Activated CD8-positive, alpha-beta T cell treated with anti-CD3 and anti-CD28 coated beads for 36 hours (primary cell): Measurements from ENCODE around the gene IVL. TPM values are rescaled to one million over a fixed set of nuclear protein-coding genes. Genes with fewer than 3 reads are reported as not detected.

Source experiments
- ATAC-seq: fragments of 200-7000 bp; cut with Tn5 transposase; one replicate; pipeline ENCODE4 v1.10.0; 2021; ENCODE audit warnings: mild to moderate bottlenecking, moderate library complexity
- CTCF ChIA-PET: fragments of 350-600 bp; sonication (Branson Sonifier 250); formaldehyde crosslinking; loops from one replicate; lab custom pipeline; 2021; ENCODE audit warnings: antibody characterized with exemption; lab: Charles Lee
- POLR2A ChIA-PET: fragments of 350-600 bp; sonication (Branson Sonifier 250); formaldehyde crosslinking; loops from one replicate; lab custom pipeline; 2021; ENCODE audit warnings: antibody characterized with exemption; lab: Charles Lee
- DNase-seq: peaks from one replicate; pipeline ENCODE4 v3.0.0-alpha.2; 2020
- H3K27ac Mint-ChIP-seq: one replicate; pipeline ENCODE4 v1.8.0; 2021; ENCODE audit warnings: mild to moderate bottlenecking, mixed read lengths
- H3K27me3 Mint-ChIP-seq: one replicate; pipeline ENCODE4 v1.8.0; 2021; ENCODE audit warnings: mixed read lengths
- H3K36me3 Mint-ChIP-seq: one replicate; pipeline ENCODE4 v1.8.0; 2021; ENCODE audit warnings: low read depth, mixed read lengths
- H3K4me1 Mint-ChIP-seq: one replicate; pipeline ENCODE4 v1.8.0; 2021; ENCODE audit warnings: low read depth, mixed read lengths
- H3K4me3 Mint-ChIP-seq: one replicate; pipeline ENCODE4 v1.8.0; 2021; ENCODE audit warnings: mild to moderate bottlenecking, moderate library complexity, mixed read lengths
- H3K9me3 Mint-ChIP-seq: one replicate; pipeline ENCODE4 v1.8.0; 2021; ENCODE audit warnings: mixed read lengths
- CTCF ChIP-seq: fragments of 200-600 bp; IDR thresholded peaks from one replicate; pipeline ENCODE4 v1.8.0; 2022; ENCODE audit warnings: antibody characterized with exemption, mild to moderate bottlenecking
- intact Hi-C: fragments of 100-400 bp; cut with micrococcal nuclease; formaldehyde crosslinking; loops from one replicate; pipeline ENCODE4 v1.10.0; 2022
- total RNA-seq, 2 experiments: library from RNA; stranded (reverse); gene quantifications; one replicate each; pipeline ENCODE4 v1.2.3, GENCODE V29; 2021

Gene IVL
- total RNA-seq, 2 experiments from 2014 or later = not detected

GRCh38 chr1:152926091-152926490 lies 17.7 kb downstream of the IVL start:
- H3K9me3 Mint-ChIP-seq = no peaks in the 10 kb centered on the region
- H3K4me3 Mint-ChIP-seq = no peak overlapping the region
- no peaks in the 10 kb centered on the region for H3K4me1 Mint-ChIP-seq
- no peak for TF ChIP-seq CTCF
- DNase-seq (no peak), ATAC-seq (no peak)
- intact Hi-C loops = no loop called here
- H3K36me3 Mint-ChIP-seq = no peaks in the 10 kb centered on the region
- no peak overlapping the region for H3K27ac Mint-ChIP-seq
- POLR2A ChIA-PET = no interaction called here
- CTCF ChIA-PET = interaction anchor here (0.7 to 1.9 kb wide), 5 partner anchors 13 to 272 kb away, joined by 4 to 11 read pairs (median 7); partner anchors contain the start of gene SMCP
- peaks cover 13% of the 10 kb centered on the region for H3K27me3 Mint-ChIP-seq

DNA sequence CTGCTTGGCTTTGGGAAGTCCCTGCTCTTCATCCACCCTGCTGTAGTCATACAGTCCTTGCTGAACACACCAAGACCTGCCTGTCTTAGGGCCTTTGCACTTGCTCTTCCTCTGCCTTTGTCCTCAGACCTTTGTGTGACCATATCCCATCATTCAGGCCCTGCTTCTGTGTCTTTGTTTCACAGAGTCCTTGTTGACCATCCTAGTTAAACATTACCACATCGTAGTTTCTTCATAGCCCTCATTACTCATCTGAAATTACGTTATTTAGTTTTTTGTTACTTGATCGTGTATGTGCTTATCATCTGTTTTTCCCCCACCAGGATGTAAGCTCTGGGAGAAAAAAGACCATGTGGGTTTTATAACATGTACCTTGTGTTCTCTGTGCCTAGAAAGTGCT lies 20.3 kb downstream of the IVL start:
- no peak overlapping the region for H3K4me3 Mint-ChIP-seq
- H3K27ac Mint-ChIP-seq = no peak overlapping the region
- ChIA-PET POLR2A (no interaction called here), CTCF (interaction anchor here (1.1 kb wide), 1 partner anchor 60 kb away, joined by 3 read pairs; no protein-coding TSS in a partner anchor)
- no peaks in the 10 kb centered on the region for H3K36me3 Mint-ChIP-seq
- peaks cover 10% of the 10 kb centered on the region for H3K27me3 Mint-ChIP-seq
- no peak for DNase-seq
- H3K4me1 Mint-ChIP-seq = no peaks in the 10 kb centered on the region
- no peak for ATAC-seq
- no peak for TF ChIP-seq CTCF
- H3K9me3 Mint-ChIP-seq = no peaks in the 10 kb centered on the region
- intact Hi-C loops = no loop called here

GRCh38 chr1:152932170-152932811 lies 23.9 kb downstream of the IVL start:
- Mint-ChIP-seq H3K27ac (no peak overlapping the region), H3K27me3 (peaks cover 12% of the 10 kb centered on the region), H3K4me3 (no peak overlapping the region), H3K36me3 (no peaks in the 10 kb centered on the region), H3K4me1 (no peaks in the 10 kb centered on the region), H3K9me3 (peaks cover 1% of the 10 kb centered on the region)
- POLR2A ChIA-PET = no interaction called here
- ATAC-seq = no peak
- DNase-seq = no peak
- TF ChIP-seq CTCF = no peak
- CTCF ChIA-PET = no interaction called here
- intact Hi-C loops = no loop called here

- POLR2A ChIA-PET = no interaction called here
Measured at GRCh38 chr1:152933196-152933595, 24.9 kb downstream of the IVL start.

More at GRCh38 chr1:152933196-152933595, 24.9 kb downstream of the IVL start:
- Mint-ChIP-seq H3K36me3 (no peaks in the 10 kb centered on the region), H3K4me1 (no peaks in the 10 kb centered on the region), H3K27ac (no peak overlapping the region), H3K27me3 (peaks cover 12% of the 10 kb centered on the region), H3K4me3 (no peak overlapping the region), H3K9me3 (peaks cover 1% of the 10 kb centered on the region)
- ATAC-seq = no peak
- no peak for TF ChIP-seq CTCF
- DNase-seq = no peak
- intact Hi-C loops = no loop called here
- CTCF ChIA-PET = no interaction called here
